GM12864 (cell line): ENCODE measurements around the gene TIGD6.

Experiments
- DNase-seq: peaks from one replicate; pipeline ENCODE4 v3.0.0-alpha.2; 2011; ENCODE audit warnings: low read depth
- H3K4me3 ChIP-seq: 2 replicates; pipeline ENCODE4 v1.5.1; 2011; ENCODE audit warnings: mild to moderate bottlenecking, low read depth, low read length, control low read depth
- CTCF ChIP-seq: IDR thresholded peaks from 2 replicates; pipeline ENCODE4 v1.5.1; 2011; ENCODE audit warnings: low read depth, mild to moderate bottlenecking, moderate library complexity, low read length, control low read depth, inconsistent platforms; ENCODE audit errors: missing control alignments

The TIGD6 gene

GRCh38 chr5:149962601-149963300 lies 37.7 kb downstream of the TIGD6 start:
- H3K4me3 ChIP-seq = no peak overlapping the region
- TF ChIP-seq CTCF = no peak
- no peak for DNase-seq

- no peak for DNase-seq
- peak; percentile 34 for TF ChIP-seq CTCF
- no peak overlapping the region for H3K4me3 ChIP-seq
These were observed 38.5 kb downstream of the TIGD6 start for GRCh38 chr5:149961957-149962409.

DNA sequence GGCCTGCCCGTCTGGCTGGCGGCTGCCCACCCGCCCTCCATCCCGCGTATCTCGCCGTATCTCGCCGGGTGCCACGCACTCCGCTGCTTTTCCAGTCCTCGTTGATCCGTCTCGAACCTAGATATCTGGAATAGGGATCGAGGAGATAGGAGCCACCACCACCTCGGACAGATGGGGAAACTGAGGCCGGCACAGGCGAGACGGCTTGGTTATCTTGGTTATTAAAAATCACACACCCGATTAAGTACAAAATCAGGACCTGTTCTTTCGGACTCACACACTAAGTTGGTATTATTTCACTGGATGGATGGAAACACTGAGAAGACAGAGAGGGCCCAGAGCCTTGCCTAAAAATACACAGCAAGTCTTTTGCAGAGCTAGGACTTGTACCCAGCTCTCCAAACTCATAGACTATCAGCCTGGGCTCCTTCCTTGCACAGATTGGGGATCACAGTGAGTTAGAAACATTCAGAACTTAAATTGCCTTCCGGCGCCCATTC lies 39.2 kb downstream of the TIGD6 start:
- H3K4me3 ChIP-seq = peak overlapping the region; percentile 73
- TF ChIP-seq CTCF = no peak
- DNase-seq = no peak

DNA sequence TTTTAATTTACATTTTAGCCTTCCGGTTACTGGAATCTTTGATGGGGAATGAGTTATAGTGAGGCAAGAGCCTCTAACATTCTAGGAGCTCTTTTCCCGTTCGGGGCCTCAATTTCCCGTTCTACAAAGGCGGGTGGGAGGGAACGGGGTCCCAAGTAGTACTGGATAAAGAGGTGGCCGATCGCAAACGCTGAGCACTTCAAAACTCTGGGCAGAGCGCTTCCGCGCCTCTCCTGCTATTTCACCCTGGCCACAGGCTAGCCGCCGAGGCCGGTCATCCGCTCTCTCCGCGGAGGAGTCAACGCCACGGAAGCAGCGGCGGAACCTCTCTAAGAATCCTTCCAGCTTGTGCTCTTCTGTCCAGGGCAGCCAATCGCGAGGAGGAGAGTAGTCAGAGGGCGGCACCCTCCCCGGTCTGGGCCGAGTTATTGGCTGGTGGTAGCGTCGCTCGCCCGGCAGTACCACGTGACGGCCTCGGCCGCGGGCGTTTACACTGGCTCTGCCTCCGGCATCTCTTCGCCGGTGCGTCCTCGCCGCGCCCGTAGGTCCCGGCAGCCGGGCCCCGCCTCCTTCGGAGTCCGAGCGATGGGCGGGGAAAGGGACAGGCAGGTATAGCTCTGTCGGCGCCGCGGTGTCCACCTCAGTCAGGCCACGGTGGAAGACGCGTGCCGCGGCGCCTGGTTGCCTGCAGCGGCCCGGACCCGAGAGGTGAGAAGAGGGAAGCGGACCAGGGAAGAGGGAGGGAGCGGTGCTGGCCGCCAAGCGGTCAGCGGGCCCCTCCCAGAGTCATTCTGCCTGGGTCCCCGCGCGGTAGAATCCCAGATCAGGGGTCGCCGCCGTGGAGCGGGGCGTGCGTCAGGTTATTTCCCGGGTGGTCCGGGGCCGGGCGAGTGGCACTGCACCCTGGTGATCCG lies 39.9 kb downstream of the TIGD6 start, which contains the start of gene SLC26A2:
Gene SLC26A2 (plus strand): TSS at position 487 of the 914 bp plus-strand sequence. CDS start 16,895 bp downstream, outside the sequence.
- no peak for TF ChIP-seq CTCF
- peak; percentile 89 for DNase-seq
- H3K4me3 ChIP-seq = peak within 1 kb of the TSS; percentile 73

- DNase-seq = peak; percentile 30
- H3K4me3 ChIP-seq = peak overlapping the region; percentile 73
- TF ChIP-seq CTCF = peak; percentile 77
These were observed 40.8 kb downstream of the TIGD6 start for GRCh38 chr5:149959406-149960236.

DNA sequence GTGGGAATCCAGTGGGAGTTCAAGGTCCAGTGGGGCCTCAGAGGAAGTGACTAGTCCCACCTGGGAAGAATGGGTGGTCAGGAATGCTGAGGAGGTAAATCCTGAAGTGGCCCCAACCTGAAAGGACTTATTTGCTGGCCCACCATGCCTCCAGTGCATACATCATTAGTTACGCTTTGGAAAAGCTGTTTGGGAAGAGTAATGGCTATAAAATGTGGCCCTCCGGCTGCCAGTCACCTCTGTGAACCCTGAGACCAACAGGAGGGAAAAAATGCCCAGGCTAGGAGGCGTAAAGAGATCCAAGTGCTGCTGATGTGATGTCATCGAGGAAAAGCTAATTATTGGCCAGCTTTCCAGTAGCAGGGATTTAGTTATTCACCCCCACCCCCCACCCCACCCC lies 42.6 kb downstream of the TIGD6 start:
- no peak for DNase-seq
- no peak for TF ChIP-seq CTCF
- no peak overlapping the region for H3K4me3 ChIP-seq
